HepG2 (cell line): ENCODE measurements around the gene SLC13A5. TPM values are rescaled to one million over a fixed set of nuclear protein-coding genes. Genes with fewer than 3 reads are reported as not detected.

Experiments used
- BCL6 ChIP-seq: IDR thresholded peaks from 2 replicates; pipeline ENCODE4 v1.6.1; 2016; ENCODE audit warnings: missing genetic modification reagents, missing compliant biosample characterization
- DPF2 ChIP-seq: sonication (generic); formaldehyde crosslinking; IDR thresholded peaks from 2 replicates; pipeline ENCODE4 v1.4.0; 2020; ENCODE audit warnings: mild to moderate bottlenecking, low read depth, missing genetic modification reagents, borderline replicate concordance
- E2F1 ChIP-seq: sonication (generic); formaldehyde crosslinking; IDR thresholded peaks from 2 replicates; pipeline ENCODE4 v1.5.0; 2020; ENCODE audit warnings: missing genetic modification reagents
- FOXP1 ChIP-seq, 2 experiments: fragments of 450-650 bp in 1 of 2; IDR thresholded peaks; 2 replicates each; pipeline ENCODE4 v1.6.1; 2017 to 2018; ENCODE audit warnings: antibody characterized with exemption in 1 of 2
- GABPA ChIP-seq, 2 experiments: IDR thresholded peaks; 2 replicates each; pipeline ENCODE4 v1.6.1; 2011 to 2016; ENCODE audit warnings: low read depth in 2 of 2, low read length in 1 of 2, missing biosample characterization in 1 of 2, missing genetic modification characterization in 1 of 2
- HNF1A ChIP-seq, 2 experiments: sonication (generic) in 1 of 2; formaldehyde crosslinking in 1 of 2; IDR thresholded peaks; 2 replicates each; pipeline versions ENCODE4 v1.4.0 to v1.6.1; 2016 to 2020; ENCODE audit warnings: borderline replicate concordance in 1 of 2, low read depth in 1 of 2, mild to moderate bottlenecking in 1 of 2, missing genetic modification reagents in 1 of 2
- HNF4A ChIP-seq: sonication (generic); formaldehyde crosslinking; IDR thresholded peaks from 2 replicates; pipeline ENCODE4 v1.4.0; 2020; ENCODE audit warnings: missing genetic modification reagents
- KDM2A ChIP-seq: sonication (generic); formaldehyde crosslinking; IDR thresholded peaks from 2 replicates; pipeline ENCODE4 v1.4.0; 2020; ENCODE audit warnings: low read depth, missing genetic modification reagents, borderline replicate concordance
- LCORL ChIP-seq, 2 experiments: fragments of 450-650 bp in 1 of 2; sonication (generic) in 1 of 2; formaldehyde crosslinking in 1 of 2; IDR thresholded peaks; 2 replicates each; pipeline versions ENCODE4 v1.5.0 to v1.6.1; 2017 to 2020; ENCODE audit warnings: antibody characterized with exemption in 1 of 2, missing genetic modification reagents in 1 of 2
- SOX5 ChIP-seq: IDR thresholded peaks from 2 replicates; pipeline ENCODE4 v1.6.1; 2016; ENCODE audit warnings: borderline replicate concordance
- ZFY ChIP-seq: sonication (generic); formaldehyde crosslinking; IDR thresholded peaks from 2 replicates; pipeline ENCODE4 v1.4.0; 2020; ENCODE audit warnings: missing genetic modification reagents
- ZNF3 ChIP-seq: IDR thresholded peaks from 2 replicates; pipeline ENCODE4 v1.7.0; 2017; ENCODE audit warnings: inconsistent platforms
- ZNF430 ChIP-seq: sonication (generic); formaldehyde crosslinking; IDR thresholded peaks from 2 replicates; pipeline ENCODE4 v1.9.0; 2021; ENCODE audit warnings: mild to moderate bottlenecking, missing genetic modification reagents
- ZNF556 ChIP-seq: sonication (generic); formaldehyde crosslinking; IDR thresholded peaks from 2 replicates; pipeline ENCODE4 v1.4.0; 2020; ENCODE audit warnings: mild to moderate bottlenecking, missing genetic modification reagents, borderline replicate concordance
- ZSCAN25 ChIP-seq: sonication (generic); formaldehyde crosslinking; IDR thresholded peaks from 2 replicates; pipeline ENCODE4 v1.8.0; 2022; ENCODE audit warnings: mild to moderate bottlenecking, missing genetic modification reagents
- polyA plus RNA-seq, 8 experiments: library from polyadenylated mRNA; depleted of rRNA in 3 of 8; stranded (reverse) in 7 of 8; unstranded in 1 of 8; fragments of >200 nt; fragmentation: Illumina TruSeq in 4 of 8; extraction: Trizol in 4 of 8; gene quantifications; 2 replicates each; pipeline versions ENCODE4 v1.2.1 to v1.2.3, GENCODE V29; 2011 to 2016; ENCODE audit warnings: low read depth in 4 of 8, missing spikeins in 1 of 8, mixed read lengths in 1 of 8; ENCODE audit not compliant: insufficient read depth in 1 of 8
- total RNA-seq, 5 experiments: library from RNA; depleted of rRNA; stranded (reverse); fragments of >200 nt; fragmentation: Illumina TruSeq; extraction: Trizol; gene quantifications; 2 replicates each; pipeline ENCODE4 v1.2.3, GENCODE V29; 2016; ENCODE audit warnings: low read depth in 1 of 5
- TF ChIP-seq, protein P1 (sequence below): sonication (generic); formaldehyde crosslinking; IDR thresholded peaks from 2 replicates; pipeline ENCODE4 v1.5.1; 2020; ENCODE audit warnings: missing genetic modification reagents, mild to moderate bottlenecking, borderline replicate concordance
- TF ChIP-seq, protein P2 (sequence below): sonication (generic); formaldehyde crosslinking; IDR thresholded peaks from 2 replicates; pipeline ENCODE4 v1.9.0; 2022; ENCODE audit warnings: low read depth, missing genetic modification reagents
- TF ChIP-seq, protein P3 (sequence below): sonication (generic); formaldehyde crosslinking; IDR thresholded peaks from 2 replicates; pipeline ENCODE4 v1.8.1; 2022; ENCODE audit warnings: mild to moderate bottlenecking, missing genetic modification reagents

Gene SLC13A5
- total and polyA plus RNA-seq, 2 of the 13 experiments (the other 11 are each of a cell fraction or from before 2014, with no cell fraction given), result 42.8 to 310 TPM

DNA sequence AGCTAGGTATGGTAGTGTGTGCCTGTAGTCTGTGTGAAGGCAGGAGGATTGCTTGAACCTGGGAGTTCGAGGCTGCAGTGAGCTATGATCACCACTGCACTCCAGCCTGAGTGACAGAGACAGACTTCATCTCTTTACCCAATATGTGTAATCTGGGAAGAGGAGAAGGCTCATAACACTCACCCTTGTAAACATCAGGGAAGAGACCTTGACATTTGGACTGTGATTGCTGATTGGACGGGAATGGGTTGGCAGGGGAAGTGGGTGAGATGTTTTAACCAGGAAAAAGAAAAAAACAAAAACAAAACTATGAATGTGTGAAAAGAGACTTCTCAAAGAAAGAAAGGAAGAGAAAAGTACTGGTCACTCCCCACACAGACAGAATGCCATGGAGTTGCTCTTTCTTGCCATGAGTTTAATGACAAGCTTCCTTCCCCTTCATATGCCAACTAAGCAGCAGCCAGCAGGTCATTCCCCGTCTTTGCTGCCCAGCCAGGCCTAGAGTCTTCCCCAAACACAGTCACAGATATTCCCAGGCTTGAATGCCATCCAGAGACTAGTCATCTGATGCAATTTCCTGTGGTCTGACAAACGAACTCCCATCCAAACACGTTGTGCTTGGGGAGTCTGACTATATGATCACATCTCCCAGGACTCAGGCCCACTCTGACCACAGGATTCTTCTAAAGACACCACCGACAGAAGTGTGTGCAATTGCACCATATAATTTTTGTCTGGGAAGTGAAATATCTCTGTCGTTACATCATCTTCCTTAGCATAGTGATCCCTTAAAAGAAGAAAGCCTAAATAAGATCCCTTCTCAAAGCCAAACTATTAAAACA lies 39.1 kb upstream of the SLC13A5 start (continued):
- TF ChIP-seq ZNF3 (CRISPR knock-in tag) (peak; percentile 73; the same call in 1 of the 2 replicates), SOX5 (CRISPR knock-in tag) (peak; percentile 43), HNF4A (CRISPR knock-in tag) (peak; percentile 78), LCORL (IDR thresholded peaks at IDR 0.05) (no peak), LCORL (CRISPR knock-in tag; IDR thresholded peaks at IDR 0.05) (0 out of 2 replicates have a peak, but pooled peaks have one; percentile 14), E2F1 (CRISPR knock-in tag) (no peak), GABPA (IDR thresholded peaks at IDR 0.05; ENCODE audit: low read depth, low read length) (no peak), GABPA (CRISPR knock-in tag; IDR thresholded peaks at IDR 0.05; ENCODE audit: low read depth) (peak; percentile 77), ZSCAN25 (CRISPR knock-in tag) (peak; percentile 66), FOXP1 (IDR thresholded peaks at IDR 0.05) (no peak), FOXP1 (CRISPR knock-in tag; IDR thresholded peaks at IDR 0.05) (peak; percentile 77), ZNF556 (CRISPR knock-in tag) (peak; percentile 57; the same call in 1 of the 2 replicates), KDM2A (CRISPR knock-in tag) (no peak), HNF1A (IDR thresholded peaks at IDR 0.05; ENCODE audit: low read depth) (no peak), HNF1A (CRISPR knock-in tag; IDR thresholded peaks at IDR 0.05; ENCODE audit: borderline replicate concordance) (0 out of 2 replicates have a peak, but pooled peaks have one; percentile 27), DPF2 (peak; percentile 56; the same call in 1 of the 2 replicates), ZFY (CRISPR knock-in tag) (peak; percentile 74), BCL6 (CRISPR knock-in tag) (peak; percentile 29), ZNF430 (CRISPR knock-in tag) (0 out of 2 replicates have a peak, but pooled peaks have one; percentile 25)
- TF ChIP-seq, protein P1, sequence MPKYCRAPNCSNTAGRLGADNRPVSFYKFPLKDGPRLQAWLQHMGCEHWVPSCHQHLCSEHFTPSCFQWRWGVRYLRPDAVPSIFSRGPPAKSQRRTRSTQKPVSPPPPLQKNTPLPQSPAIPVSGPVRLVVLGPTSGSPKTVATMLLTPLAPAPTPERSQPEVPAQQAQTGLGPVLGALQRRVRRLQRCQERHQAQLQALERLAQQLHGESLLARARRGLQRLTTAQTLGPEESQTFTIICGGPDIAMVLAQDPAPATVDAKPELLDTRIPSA, result no peak
- TF ChIP-seq, protein P2, sequence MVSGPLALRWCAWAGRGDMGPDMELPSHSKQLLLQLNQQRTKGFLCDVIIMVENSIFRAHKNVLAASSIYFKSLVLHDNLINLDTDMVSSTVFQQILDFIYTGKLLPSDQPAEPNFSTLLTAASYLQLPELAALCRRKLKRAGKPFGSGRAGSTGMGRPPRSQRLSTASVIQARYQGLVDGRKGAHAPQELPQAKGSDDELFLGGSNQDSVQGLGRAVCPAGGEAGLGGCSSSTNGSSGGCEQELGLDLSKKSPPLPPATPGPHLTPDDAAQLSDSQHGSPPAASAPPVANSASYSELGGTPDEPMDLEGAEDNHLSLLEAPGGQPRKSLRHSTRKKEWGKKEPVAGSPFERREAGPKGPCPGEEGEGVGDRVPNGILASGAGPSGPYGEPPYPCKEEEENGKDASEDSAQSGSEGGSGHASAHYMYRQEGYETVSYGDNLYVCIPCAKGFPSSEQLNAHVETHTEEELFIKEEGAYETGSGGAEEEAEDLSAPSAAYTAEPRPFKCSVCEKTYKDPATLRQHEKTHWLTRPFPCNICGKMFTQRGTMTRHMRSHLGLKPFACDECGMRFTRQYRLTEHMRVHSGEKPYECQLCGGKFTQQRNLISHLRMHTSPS, result 0 out of 2 replicates have a peak, but pooled peaks have one; percentile 54
- TF ChIP-seq, protein P3, sequence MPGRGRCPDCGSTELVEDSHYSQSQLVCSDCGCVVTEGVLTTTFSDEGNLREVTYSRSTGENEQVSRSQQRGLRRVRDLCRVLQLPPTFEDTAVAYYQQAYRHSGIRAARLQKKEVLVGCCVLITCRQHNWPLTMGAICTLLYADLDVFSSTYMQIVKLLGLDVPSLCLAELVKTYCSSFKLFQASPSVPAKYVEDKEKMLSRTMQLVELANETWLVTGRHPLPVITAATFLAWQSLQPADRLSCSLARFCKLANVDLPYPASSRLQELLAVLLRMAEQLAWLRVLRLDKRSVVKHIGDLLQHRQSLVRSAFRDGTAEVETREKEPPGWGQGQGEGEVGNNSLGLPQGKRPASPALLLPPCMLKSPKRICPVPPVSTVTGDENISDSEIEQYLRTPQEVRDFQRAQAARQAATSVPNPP, result no peak
